Measurements from ENCODE around the gene RAB25. TPM values are rescaled to one million over a fixed set of nuclear protein-coding genes. Genes with fewer than 3 reads are reported as not detected.

RAB25 gene
- polyA plus RNA-seq, 1 donor from 2014 or later, result 1.3 TPM

GRCh38 chr1:156020293-156021092 lies 40.5 kb upstream of the RAB25 start, which contains the start of gene SSR2:
TSS of gene SSR2 (minus strand) at chr1:156020951. CDS start at chr1:156020167, 784 bp downstream.
- H3K27ac ChIP-seq (ENCODE audit: low read length), result peak within 1 kb of the TSS; percentile 82
- peak; percentile 19 for TF ChIP-seq EP300 (conservative IDR thresholded peaks at IDR 0.05; ENCODE audit: poor library complexity, severe bottlenecking)
- TF ChIP-seq TAF1 (IDR thresholded peaks at IDR 0.05; ENCODE audit: low read depth), result peak; percentile 83
- TF ChIP-seq SMC3 (conservative IDR thresholded peaks at IDR 0.05; ENCODE audit: poor library complexity), result no peak
- peak; percentile 97 for TF ChIP-seq POLR2AphosphoS5 (IDR thresholded peaks at IDR 0.05)
- no peak for TF ChIP-seq CTCF (IDR thresholded peaks at IDR 0.05; ENCODE audit: poor library complexity, severe bottlenecking)
- TF ChIP-seq MXI1 (conservative IDR thresholded peaks at IDR 0.05; ENCODE audit: poor library complexity, severe bottlenecking), result peak; percentile 54
- TF ChIP-seq REST (IDR thresholded peaks at IDR 0.05; ENCODE audit: borderline replicate concordance), result peak; percentile 18
- TF ChIP-seq EZH2 (IDR thresholded peaks at IDR 0.05; ENCODE audit: borderline replicate concordance, insufficient read depth, low read length, poor library complexity, severe bottlenecking), result no peak

DNA sequence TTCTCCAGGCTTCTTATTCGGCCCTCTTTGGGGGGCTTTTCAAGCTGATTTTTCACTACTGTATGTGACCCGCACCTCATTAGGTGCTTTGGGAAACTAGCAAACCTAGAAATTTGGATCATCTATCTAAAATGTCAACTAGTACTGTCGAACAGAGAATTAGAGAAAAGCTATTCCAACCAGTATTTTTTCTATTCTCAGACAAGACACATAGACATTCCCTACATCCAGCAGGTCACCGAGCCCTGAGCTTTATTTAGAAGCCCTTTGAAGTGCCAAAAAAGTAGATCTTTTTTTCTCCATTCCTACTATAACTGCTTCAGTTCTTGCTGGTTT lies 39.9 kb upstream of the RAB25 start:
- H2AFZ ChIP-seq (ENCODE audit: low read depth, low read length), result peak overlapping the region; percentile 96
- no peak for TF ChIP-seq REST (IDR thresholded peaks at IDR 0.05; ENCODE audit: borderline replicate concordance)
- peak; percentile 49 for TF ChIP-seq TAF1 (IDR thresholded peaks at IDR 0.05; ENCODE audit: low read depth)
- TF ChIP-seq MXI1 (conservative IDR thresholded peaks at IDR 0.05; ENCODE audit: poor library complexity, severe bottlenecking), result no peak
- no peak for TF ChIP-seq EP300 (conservative IDR thresholded peaks at IDR 0.05; ENCODE audit: poor library complexity, severe bottlenecking)
- peak; percentile 2 for TF ChIP-seq POLR2AphosphoS5 (IDR thresholded peaks at IDR 0.05)
- TF ChIP-seq SMC3 (conservative IDR thresholded peaks at IDR 0.05; ENCODE audit: poor library complexity), result no peak
- no peak for TF ChIP-seq RAD21 (conservative IDR thresholded peaks at IDR 0.05)
- TF ChIP-seq EZH2 (IDR thresholded peaks at IDR 0.05; ENCODE audit: borderline replicate concordance, insufficient read depth, low read length, poor library complexity, severe bottlenecking), result no peak
- H3K9ac ChIP-seq (ENCODE audit: low read length), result peak overlapping the region; percentile 89
- H3K79me2 ChIP-seq (replicated peaks; ENCODE audit: insufficient read depth, low read length), result peaks cover 21% of the 10 kb centered on the region
- peak overlapping the region; percentile 68 for H3K4me2 ChIP-seq (ENCODE audit: low read length)
- peak overlapping the region; percentile 93 for H3K4me3 ChIP-seq (ENCODE audit: low read length)
- H3K9me2 ChIP-seq (ENCODE audit: insufficient read depth, low read length), result no peaks in the 10 kb centered on the region
- H3K27me3 ChIP-seq (ENCODE audit: insufficient read depth, low read depth, low read length), result no peaks in the 10 kb centered on the region
- peak overlapping the region; percentile 82 for H3K27ac ChIP-seq (ENCODE audit: low read length)
- H3F3A ChIP-seq (ENCODE audit: insufficient read depth, low read length, poor library complexity, severe bottlenecking), result no peaks in the 10 kb centered on the region
- H4K20me1 ChIP-seq (ENCODE audit: insufficient read depth), result no peaks in the 10 kb centered on the region
- H3K36me3 ChIP-seq (ENCODE audit: insufficient read depth, low read length), result no peaks in the 10 kb centered on the region
- H3K9me3 ChIP-seq (ENCODE audit: low read length), result no peaks in the 10 kb centered on the region

More at GRCh38 chr1:156020293-156021092, 40.5 kb upstream of the RAB25 start, which contains the start of gene SSR2:
- no peaks in the 10 kb centered on the region for H3K9me3 ChIP-seq (ENCODE audit: low read length)
- no peaks in the 10 kb centered on the region for H3K27me3 ChIP-seq (ENCODE audit: insufficient read depth, low read depth, low read length)
- no peaks in the 10 kb centered on the region for H3K36me3 ChIP-seq (ENCODE audit: insufficient read depth, low read length)
- H3K4me3 ChIP-seq (ENCODE audit: low read length), result peak within 1 kb of the TSS; percentile 93
- no peaks in the 10 kb centered on the region for H3K9me2 ChIP-seq (ENCODE audit: insufficient read depth, low read length)
- H3F3A ChIP-seq (ENCODE audit: insufficient read depth, low read length, poor library complexity, severe bottlenecking), result no peaks in the 10 kb centered on the region
- H3K9ac ChIP-seq (ENCODE audit: low read length), result peak within 1 kb of the TSS; percentile 89
- no peaks in the 10 kb centered on the region for H4K20me1 ChIP-seq (ENCODE audit: insufficient read depth)
- peak within 1 kb of the TSS; percentile 86 for H3K4me2 ChIP-seq (ENCODE audit: low read length)
- H2AFZ ChIP-seq (ENCODE audit: low read depth, low read length), result peak within 1 kb of the TSS; percentile 96
- peaks cover 21% of the 10 kb centered on the region for H3K79me2 ChIP-seq (replicated peaks; ENCODE audit: insufficient read depth, low read length)
